Thoracic aorta (tissue), 2 donors: ENCODE measurements around the gene HERC2. TPM values are rescaled to one million over a fixed set of nuclear protein-coding genes. Genes with fewer than 3 reads are reported as not detected.

Source experiments
- ATAC-seq: fragments of 150-250 bp; one replicate; pipeline ENCODE4 v1.8.0; 2017; ENCODE audit warnings: low read depth; ENCODE audit not compliant: insufficient number of reproducible peaks, low FRiP score
- DNase-seq: peaks from one replicate; pipeline ENCODE4 v3.0.0-alpha.2; 2020; ENCODE audit warnings: low spot score
- H3K27ac ChIP-seq, 2 donors: fragments of 200-600 bp; sonication (generic); 1 replicate in 1 of 2; 2 replicates in 1 of 2; pipeline ENCODE4 v1.5.1; 2016; ENCODE audit warnings: mild to moderate bottlenecking in 2 of 2, moderate library complexity in 2 of 2
- H3K27me3 ChIP-seq: fragments of 200-600 bp; sonication (generic); replicated peaks from 2 replicates; pipeline ENCODE4 v1.6.0; 2016; ENCODE audit warnings: mild to moderate bottlenecking; ENCODE audit not compliant: insufficient read depth
- H3K36me3 ChIP-seq: fragments of 200-600 bp; sonication (generic); one replicate; pipeline ENCODE4 v1.5.1; 2016
- H3K4me1 ChIP-seq, 2 donors: fragments of 200-600 bp; sonication (generic); 1 replicate in 1 of 2; 2 replicates in 1 of 2; pipeline versions ENCODE4 v1.5.1 to v1.6.0; 2016; ENCODE audit warnings: low read depth in 2 of 2, mild to moderate bottlenecking in 1 of 2; ENCODE audit not compliant: control insufficient read depth in 1 of 2
- H3K4me3 ChIP-seq: fragments of 200-600 bp; sonication (generic); 2 replicates; pipeline ENCODE4 v1.5.1; 2016; ENCODE audit warnings: mild to moderate bottlenecking
- H3K9me3 ChIP-seq: fragments of 200-600 bp; sonication (generic); 2 replicates; pipeline ENCODE4 v1.5.1; 2016
- total RNA-seq, 2 donors: library from RNA; depleted of rRNA; stranded (reverse); fragments of >200 nt; gene quantifications; one replicate each; pipeline versions ENCODE4 v1.1.0 to v1.2.3, GENCODE V29; 2016
- TF ChIP-seq, protein P1 (sequence below): fragments of 200-600 bp; sonication (generic); IDR thresholded peaks from one replicate; pipeline ENCODE4 v1.5.1; 2019; ENCODE audit warnings: antibody characterized with exemption

Gene HERC2
- total RNA-seq, 2 donors from 2014 or later, result 50.9 to 62.0 TPM

DNA sequence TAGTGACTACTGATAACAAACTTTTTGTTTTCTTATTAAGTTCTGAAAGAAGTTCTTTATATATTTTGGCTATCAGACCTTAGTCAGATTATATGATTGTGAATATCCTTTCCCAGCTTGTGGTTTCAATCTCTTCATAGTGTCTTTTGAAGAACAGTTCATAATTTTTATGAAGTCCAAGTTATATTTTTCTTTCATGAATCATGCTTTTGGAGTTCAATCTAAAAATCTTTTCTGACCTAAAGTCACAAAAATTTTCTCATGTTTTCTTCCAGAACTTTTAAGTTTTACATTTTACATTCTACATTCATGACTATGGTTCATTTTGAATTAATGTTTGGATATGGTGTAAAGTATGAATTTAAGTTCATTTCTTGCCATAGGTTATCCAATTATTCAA, 188.7 kb downstream of the HERC2 start:
- peaks cover 5% of the 10 kb centered on the region for H3K36me3 ChIP-seq
- H3K4me3 ChIP-seq, result peak overlapping the region; percentile 42
- H3K27ac ChIP-seq, result peak overlapping the region; percentile 59 to 72
- H3K4me1 ChIP-seq, result peaks cover 9 to 22% of the 10 kb centered on the region in 2 donors
- no peak for DNase-seq
- no peaks in the 10 kb centered on the region for H3K9me3 ChIP-seq
- no peak for ATAC-seq
- TF ChIP-seq, protein P1, sequence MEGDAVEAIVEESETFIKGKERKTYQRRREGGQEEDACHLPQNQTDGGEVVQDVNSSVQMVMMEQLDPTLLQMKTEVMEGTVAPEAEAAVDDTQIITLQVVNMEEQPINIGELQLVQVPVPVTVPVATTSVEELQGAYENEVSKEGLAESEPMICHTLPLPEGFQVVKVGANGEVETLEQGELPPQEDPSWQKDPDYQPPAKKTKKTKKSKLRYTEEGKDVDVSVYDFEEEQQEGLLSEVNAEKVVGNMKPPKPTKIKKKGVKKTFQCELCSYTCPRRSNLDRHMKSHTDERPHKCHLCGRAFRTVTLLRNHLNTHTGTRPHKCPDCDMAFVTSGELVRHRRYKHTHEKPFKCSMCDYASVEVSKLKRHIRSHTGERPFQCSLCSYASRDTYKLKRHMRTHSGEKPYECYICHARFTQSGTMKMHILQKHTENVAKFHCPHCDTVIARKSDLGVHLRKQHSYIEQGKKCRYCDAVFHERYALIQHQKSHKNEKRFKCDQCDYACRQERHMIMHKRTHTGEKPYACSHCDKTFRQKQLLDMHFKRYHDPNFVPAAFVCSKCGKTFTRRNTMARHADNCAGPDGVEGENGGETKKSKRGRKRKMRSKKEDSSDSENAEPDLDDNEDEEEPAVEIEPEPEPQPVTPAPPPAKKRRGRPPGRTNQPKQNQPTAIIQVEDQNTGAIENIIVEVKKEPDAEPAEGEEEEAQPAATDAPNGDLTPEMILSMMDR, result no peak
- H3K27me3 ChIP-seq, result no peaks in the 10 kb centered on the region

DNA sequence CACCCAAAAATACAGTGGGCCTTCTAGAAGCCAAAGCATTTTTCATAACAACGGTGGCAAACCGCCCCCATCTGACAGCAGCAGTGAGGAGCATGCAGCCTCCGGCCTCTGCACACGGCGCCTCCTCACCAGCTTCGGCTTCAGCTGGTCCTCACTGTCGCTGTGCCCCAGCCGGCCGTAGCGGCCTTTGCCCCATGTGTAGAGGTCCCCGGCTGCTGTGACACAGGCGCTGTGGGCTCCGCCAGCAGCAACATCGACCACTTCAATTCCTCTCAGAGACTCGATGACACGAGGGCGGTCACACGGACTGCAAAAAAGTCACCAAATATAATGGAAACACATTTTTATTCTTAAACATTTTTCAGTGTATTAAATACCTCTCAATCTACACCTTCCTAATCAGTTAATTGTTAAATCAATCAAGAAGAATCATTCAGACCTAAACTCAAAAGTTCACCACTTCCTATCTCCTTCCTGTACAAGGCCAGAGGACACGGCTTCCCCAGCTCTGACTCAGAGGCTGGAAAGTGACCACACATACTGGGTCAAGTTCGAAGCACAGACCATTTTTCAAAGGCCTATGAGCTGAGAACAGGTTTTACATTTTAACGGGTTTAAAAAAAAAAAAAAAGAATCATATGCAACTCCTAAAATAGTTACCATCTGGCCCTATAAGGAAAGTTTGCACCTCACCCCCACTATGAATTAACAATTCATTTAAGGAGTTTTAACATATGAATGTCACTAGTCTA, 189.3 kb downstream of the HERC2 start:
- TF ChIP-seq, protein P1, result no peak
- ATAC-seq (no peak), DNase-seq (no peak)
- Histone ChIP-seq H3K4me1 (peaks cover 9 to 22% of the 10 kb centered on the region in 2 donors), H3K36me3 (peaks cover 5% of the 10 kb centered on the region), H3K27ac (peak overlapping the region; percentile 59 to 72), H3K4me3 (no peak overlapping the region), H3K27me3 (no peaks in the 10 kb centered on the region), H3K9me3 (no peaks in the 10 kb centered on the region)

DNA sequence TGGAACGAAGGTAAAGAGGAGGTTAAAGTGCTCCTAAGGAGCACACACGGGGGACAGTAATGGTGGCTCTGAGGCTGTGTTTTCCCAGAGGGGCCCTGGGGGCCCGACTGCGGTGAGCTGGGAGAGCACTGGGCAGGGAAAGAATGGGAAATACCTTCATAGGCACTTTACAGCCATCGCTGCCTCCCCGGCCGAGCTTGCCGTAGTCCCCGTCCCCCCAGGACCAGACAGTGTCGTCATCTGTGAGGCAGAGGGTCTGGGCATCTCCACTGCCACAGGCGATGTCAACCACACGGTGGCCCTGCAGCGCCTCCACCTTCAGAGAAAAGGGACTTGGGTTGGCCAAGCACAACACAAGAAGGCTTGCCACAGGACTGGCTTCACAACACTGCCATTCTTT, 190.0 kb downstream of the HERC2 start:
- ATAC-seq (no peak), DNase-seq (no peak)
- no peaks in the 10 kb centered on the region for H3K27me3 ChIP-seq
- H3K4me1 ChIP-seq, result peaks cover 9 to 22% of the 10 kb centered on the region in 2 donors
- H3K36me3 ChIP-seq, result peaks cover 5% of the 10 kb centered on the region
- TF ChIP-seq, protein P1, result no peak
- peak overlapping the region; percentile 59 to 72 for H3K27ac ChIP-seq
- H3K9me3 ChIP-seq, result no peaks in the 10 kb centered on the region
- H3K4me3 ChIP-seq, result no peak overlapping the region

DNA sequence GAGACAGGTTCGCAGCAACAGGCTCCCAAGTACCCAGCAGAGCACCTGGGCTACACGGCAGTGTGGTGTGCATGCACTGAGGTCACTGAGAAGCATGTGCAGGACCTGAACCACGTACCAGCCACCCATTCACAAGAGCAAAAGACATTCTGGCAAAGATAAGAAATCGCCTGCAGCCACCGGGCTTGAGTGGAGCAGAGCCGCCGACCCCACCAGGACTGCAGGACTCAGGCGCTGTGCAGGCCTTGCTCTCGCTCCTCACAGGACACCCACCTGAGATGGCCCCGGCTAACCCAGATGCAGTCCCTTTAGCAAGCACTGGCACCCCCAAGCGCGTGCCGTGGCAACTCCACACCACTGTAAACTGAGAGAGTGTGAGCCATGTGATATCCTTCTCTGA, 190.6 kb downstream of the HERC2 start:
- H3K36me3 ChIP-seq, result peaks cover 5% of the 10 kb centered on the region
- H3K27ac ChIP-seq, result no peak overlapping the region
- no peak for ATAC-seq
- DNase-seq, result no peak
- H3K4me1 ChIP-seq, result peaks cover 9 to 22% of the 10 kb centered on the region in 2 donors
- TF ChIP-seq, protein P1, result no peak
- no peaks in the 10 kb centered on the region for H3K9me3 ChIP-seq
- H3K27me3 ChIP-seq, result no peaks in the 10 kb centered on the region
- no peak overlapping the region for H3K4me3 ChIP-seq

DNA sequence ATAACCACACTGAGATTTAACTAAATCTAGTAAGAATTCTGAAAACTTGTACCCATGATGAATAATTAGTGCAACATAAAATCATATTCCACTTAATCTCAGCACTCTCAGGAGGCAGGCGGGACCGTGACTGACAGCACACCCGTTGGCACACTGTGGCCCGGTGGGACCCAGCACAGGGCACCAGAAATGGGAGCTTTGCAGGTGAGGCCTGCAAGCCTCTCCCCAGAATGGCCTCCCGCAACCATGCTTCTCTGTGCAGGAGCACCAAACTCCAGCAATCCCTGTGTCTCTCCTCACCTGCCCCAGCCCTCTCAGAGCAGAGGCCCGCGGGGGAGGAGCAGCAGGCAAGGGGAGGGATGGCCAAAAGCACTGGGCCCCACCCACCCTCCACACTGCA, 191.3 kb downstream of the HERC2 start:
- Histone ChIP-seq H3K4me1 (peaks cover 9 to 22% of the 10 kb centered on the region in 2 donors), H3K4me3 (no peak overlapping the region), H3K9me3 (no peaks in the 10 kb centered on the region), H3K27ac (no peak overlapping the region), H3K27me3 (no peaks in the 10 kb centered on the region), H3K36me3 (peaks cover 5% of the 10 kb centered on the region)
- TF ChIP-seq, protein P1, result no peak
- no peak for DNase-seq
- ATAC-seq, result no peak
